ENCODE measurements around the gene LY86.

DNA sequence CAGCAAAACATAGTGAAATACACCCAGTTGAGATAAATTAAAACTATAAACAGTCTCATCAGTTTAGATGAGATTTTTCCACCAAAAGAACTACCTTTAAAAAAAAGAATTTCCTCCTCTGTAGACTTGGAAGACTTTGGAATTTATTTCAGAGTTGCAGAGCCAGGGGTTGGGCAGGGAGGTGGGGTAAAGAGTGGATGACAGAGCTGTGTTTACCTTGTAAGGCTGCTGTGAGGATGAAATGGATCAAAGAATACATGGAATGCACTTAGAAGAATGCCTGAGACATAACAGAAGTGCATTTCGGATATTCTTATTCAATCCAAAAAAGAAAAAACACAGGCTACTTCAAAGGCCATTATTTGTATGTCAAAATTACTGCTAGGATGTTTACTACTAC, 6.4 kb upstream of the LY86 start:
- TF ChIP-seq CTCF (IDR thresholded peaks at IDR 0.05) (no peak), POLR2A (IDR thresholded peaks at IDR 0.05) (no peak)
